GM12874 (cell line): Measurements from ENCODE around the gene ZBTB20.
A peak's percentile ranks its signal among the peaks of the same experiment; 100 is the strongest.

Experiments used
- TF ChIP-seq, protein P1 (sequence below): IDR thresholded peaks from 2 replicates; pipeline ENCODE4 v1.5.1; 2011; ENCODE audit warnings: low read depth, mild to moderate bottlenecking, control low read depth, low read length, moderate library complexity; ENCODE audit not compliant: insufficient read depth

Gene ZBTB20

DNA sequence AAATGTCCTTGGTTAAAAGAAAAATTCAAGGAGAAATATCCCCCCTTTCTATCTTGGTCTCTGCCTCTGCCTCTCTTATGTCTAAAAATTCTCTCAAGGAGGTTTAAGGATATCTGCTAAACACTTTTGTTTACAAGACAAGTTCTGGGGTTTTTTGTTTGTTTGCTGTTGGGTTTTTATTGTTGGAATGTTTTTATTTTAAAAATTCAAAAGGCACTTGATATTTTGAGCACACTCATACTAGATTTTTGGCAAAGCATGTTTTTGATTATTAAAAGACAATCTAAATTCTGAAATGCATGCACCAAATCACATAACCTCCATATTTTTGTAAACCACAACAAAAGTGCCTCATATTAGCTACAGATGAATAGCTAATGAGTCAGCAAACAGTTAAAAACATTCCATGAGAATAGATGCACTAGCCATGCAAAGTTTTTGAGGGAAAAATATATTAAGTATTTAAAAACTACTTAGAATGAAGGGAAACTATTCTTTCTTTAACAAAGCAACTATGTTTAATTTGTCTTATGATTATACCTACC lies 84.6 kb downstream of the ZBTB20 start:
- TF ChIP-seq, protein P1, sequence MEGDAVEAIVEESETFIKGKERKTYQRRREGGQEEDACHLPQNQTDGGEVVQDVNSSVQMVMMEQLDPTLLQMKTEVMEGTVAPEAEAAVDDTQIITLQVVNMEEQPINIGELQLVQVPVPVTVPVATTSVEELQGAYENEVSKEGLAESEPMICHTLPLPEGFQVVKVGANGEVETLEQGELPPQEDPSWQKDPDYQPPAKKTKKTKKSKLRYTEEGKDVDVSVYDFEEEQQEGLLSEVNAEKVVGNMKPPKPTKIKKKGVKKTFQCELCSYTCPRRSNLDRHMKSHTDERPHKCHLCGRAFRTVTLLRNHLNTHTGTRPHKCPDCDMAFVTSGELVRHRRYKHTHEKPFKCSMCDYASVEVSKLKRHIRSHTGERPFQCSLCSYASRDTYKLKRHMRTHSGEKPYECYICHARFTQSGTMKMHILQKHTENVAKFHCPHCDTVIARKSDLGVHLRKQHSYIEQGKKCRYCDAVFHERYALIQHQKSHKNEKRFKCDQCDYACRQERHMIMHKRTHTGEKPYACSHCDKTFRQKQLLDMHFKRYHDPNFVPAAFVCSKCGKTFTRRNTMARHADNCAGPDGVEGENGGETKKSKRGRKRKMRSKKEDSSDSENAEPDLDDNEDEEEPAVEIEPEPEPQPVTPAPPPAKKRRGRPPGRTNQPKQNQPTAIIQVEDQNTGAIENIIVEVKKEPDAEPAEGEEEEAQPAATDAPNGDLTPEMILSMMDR: no peak

DNA sequence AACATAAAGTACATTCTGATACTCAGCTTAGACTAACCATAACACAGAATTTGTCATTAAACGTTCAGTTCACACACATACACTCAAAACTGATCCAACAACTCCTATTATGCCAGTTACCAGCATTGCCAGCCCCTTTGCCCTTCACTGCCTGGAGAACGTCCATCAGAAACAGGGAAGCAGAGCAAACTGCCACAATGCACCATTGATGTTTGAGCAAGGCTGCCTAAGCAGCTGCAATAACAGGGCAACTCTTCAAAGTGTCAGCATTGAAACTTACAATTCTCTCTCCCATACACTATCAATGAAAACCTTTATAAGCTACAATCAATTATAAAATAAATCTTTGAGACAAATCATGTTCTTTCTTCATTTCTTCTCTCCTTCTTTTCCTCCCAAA lies 85.1 kb downstream of the ZBTB20 start:
- TF ChIP-seq, protein P1: no peak

DNA sequence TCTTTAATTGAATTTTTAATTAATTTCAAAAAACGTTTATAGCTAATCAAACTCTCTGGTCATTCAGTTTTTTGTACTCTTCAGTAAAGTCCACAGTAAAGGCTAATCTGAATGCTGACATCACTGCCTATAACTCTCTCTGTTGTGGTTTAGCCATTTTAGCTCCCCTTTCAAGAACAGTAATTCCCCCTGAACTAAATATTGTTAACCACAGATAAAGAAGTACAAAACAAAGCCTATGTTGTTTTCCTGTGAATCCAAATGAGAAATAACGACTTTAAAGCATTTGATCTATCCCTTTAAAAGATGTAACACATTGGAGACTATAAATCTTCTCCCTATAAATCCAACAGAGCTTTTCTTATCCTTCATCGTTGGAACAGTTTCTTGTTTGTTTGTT lies 94.2 kb downstream of the ZBTB20 start:
- TF ChIP-seq, protein P1: no peak

DNA sequence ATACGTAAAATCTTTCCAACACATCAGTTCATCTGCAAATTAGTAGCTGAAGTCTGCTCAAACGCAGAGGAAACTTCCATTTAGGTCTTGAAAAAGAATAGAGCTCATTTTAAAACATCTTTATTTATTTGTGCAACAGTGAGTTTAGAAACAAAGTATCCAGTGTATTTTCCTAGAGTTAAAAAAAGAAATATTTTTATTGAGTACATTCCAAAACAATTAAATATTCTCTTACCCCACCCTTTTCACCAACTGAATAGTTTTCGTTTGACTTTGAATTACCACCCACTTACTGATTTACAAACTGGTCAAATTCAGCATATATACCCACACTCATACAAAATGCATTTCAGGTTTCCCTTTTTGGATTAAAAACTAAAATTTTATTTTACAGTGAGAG lies 104.7 kb downstream of the ZBTB20 start:
- TF ChIP-seq, protein P1: no peak

DNA sequence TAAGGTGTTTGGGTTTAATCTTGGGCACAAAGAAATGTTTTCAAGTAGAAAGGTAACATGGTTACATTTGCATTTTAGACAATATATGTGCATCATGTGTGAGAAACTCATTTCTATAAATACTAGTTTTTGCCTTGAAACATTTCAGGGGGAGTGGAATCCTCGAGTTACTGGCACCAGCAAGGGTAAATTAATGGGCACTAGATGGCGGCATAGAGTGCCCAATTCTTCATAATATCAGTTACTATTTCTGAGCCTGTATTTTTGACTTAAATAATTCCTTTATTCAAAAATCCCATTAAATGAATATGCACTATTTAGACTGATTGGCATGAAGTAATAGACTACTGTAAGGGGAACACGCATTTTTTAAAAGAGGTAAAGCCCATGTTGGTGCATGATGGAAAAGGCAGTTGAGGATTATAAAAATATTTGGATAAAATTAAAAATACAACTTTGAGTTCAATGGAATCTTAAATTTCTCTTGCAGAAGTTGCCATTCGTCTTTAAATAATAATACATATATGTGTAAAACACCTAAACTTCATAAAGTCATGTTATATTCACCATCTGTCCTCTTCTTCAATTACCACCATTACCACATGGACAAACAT lies 106.3 kb downstream of the ZBTB20 start:
- TF ChIP-seq, protein P1: peak; percentile 51

GRCh38 chr3:115040246-115040645 lies 106.8 kb downstream of the ZBTB20 start:
- TF ChIP-seq, protein P1: no peak

DNA sequence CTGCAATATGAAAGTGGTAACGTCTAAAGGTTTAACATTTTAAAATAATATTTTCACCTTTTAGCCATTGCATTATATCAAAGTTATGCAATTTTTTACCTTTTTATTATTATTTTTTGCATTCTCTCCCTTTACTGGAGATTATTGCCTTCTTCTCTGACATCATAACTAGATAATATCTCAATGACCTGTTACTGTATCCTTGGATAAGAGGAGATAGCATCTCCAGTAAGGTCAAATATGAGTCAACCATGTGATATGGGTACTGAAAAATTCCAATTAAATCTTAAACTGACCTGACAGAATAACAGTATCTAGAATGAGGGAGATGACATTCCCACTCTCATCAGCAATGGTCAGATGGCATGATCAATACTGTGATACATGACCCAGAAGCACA lies 108.3 kb downstream of the ZBTB20 start:
- TF ChIP-seq, protein P1: no peak
